ENCODE data around the gene PTCHD4.
"Not testable (repeated sequence)": the region's sequence is repeated elsewhere in the genome, so short reads cannot be mapped to it uniquely, and the experiment has no call there.

The PTCHD4 gene

GRCh38 chr6:48121983-48122749 lies 11.2 kb upstream of the PTCHD4 start:
- not testable (repeated sequence) for H3K27me3 ChIP-seq (ENCODE audit: insufficient read depth, low read length); H3K4me3 ChIP-seq (ENCODE audit: low read length); H3K9ac ChIP-seq (ENCODE audit: low read depth, low read length); H3K27ac ChIP-seq (ENCODE audit: low read length); H3K4me1 ChIP-seq (ENCODE audit: insufficient read depth, low read length); H3K36me3 ChIP-seq (ENCODE audit: insufficient read depth, low read depth, low read length); H3K9me3 ChIP-seq (ENCODE audit: insufficient read depth, low read depth, low read length)

GRCh38 chr6:48116699-48117645 lies 6.0 kb upstream of the PTCHD4 start:
- no peak overlapping the region for H3K4me3 ChIP-seq (ENCODE audit: low read length)
- H3K36me3 ChIP-seq (ENCODE audit: insufficient read depth, low read depth, low read length): no peaks in the 10 kb centered on the region
- H3K9ac ChIP-seq (ENCODE audit: low read depth, low read length): no peak overlapping the region
- H3K9me3 ChIP-seq (ENCODE audit: insufficient read depth, low read depth, low read length): no peaks in the 10 kb centered on the region
- no peaks in the 10 kb centered on the region for H3K27me3 ChIP-seq (ENCODE audit: insufficient read depth, low read length)
- H3K27ac ChIP-seq (ENCODE audit: low read length): no peak overlapping the region
- H3K4me1 ChIP-seq (ENCODE audit: insufficient read depth, low read length): 0 out of 2 replicates have a peak, but pooled peaks cover 2% of the 10 kb centered on the region

- Histone ChIP-seq H3K4me3 (ENCODE audit: low read length) (no peak overlapping the region), H3K9ac (ENCODE audit: low read depth, low read length) (no peak overlapping the region), H3K27ac (ENCODE audit: low read length) (no peak overlapping the region), H3K36me3 (ENCODE audit: insufficient read depth, low read depth, low read length) (no peaks in the 10 kb centered on the region), H3K27me3 (ENCODE audit: insufficient read depth, low read length) (no peaks in the 10 kb centered on the region), H3K4me1 (ENCODE audit: insufficient read depth, low read length) (peaks cover 7% of the 10 kb centered on the region; the same call in 1 of the 2 replicates), H3K9me3 (ENCODE audit: insufficient read depth, low read depth, low read length) (no peaks in the 10 kb centered on the region)
Observed at GRCh38 chr6:48113130-48113529, 2.1 kb upstream of the PTCHD4 start.

GRCh38 chr6:48111575-48111974 lies 578 bp upstream of the PTCHD4 start:
- H3K27ac ChIP-seq (ENCODE audit: low read length): peak overlapping the region; percentile 1
- no peaks in the 10 kb centered on the region for H3K9me3 ChIP-seq (ENCODE audit: insufficient read depth, low read depth, low read length)
- H3K36me3 ChIP-seq (ENCODE audit: insufficient read depth, low read depth, low read length): no peaks in the 10 kb centered on the region
- no peaks in the 10 kb centered on the region for H3K27me3 ChIP-seq (ENCODE audit: insufficient read depth, low read length)
- peak overlapping the region; percentile 77; the same call in 1 of the 2 replicates for H3K9ac ChIP-seq (ENCODE audit: low read depth, low read length)
- peak overlapping the region; percentile 63; the same call in 1 of the 2 replicates for H3K4me3 ChIP-seq (ENCODE audit: low read length)
- peaks cover 7% of the 10 kb centered on the region; the same call in 1 of the 2 replicates for H3K4me1 ChIP-seq (ENCODE audit: insufficient read depth, low read length)

- Histone ChIP-seq H3K4me1 (ENCODE audit: insufficient read depth, low read length) (peaks cover 7% of the 10 kb centered on the region; the same call in 1 of the 2 replicates), H3K27me3 (ENCODE audit: insufficient read depth, low read length) (no peaks in the 10 kb centered on the region), H3K9ac (ENCODE audit: low read depth, low read length) (peak overlapping the region; percentile 77), H3K36me3 (ENCODE audit: insufficient read depth, low read depth, low read length) (no peaks in the 10 kb centered on the region), H3K27ac (ENCODE audit: low read length) (peak overlapping the region; percentile 63), H3K4me3 (ENCODE audit: low read length) (peak overlapping the region; percentile 63), H3K9me3 (ENCODE audit: insufficient read depth, low read depth, low read length) (no peaks in the 10 kb centered on the region)
Observed at GRCh38 chr6:48110436-48111142, 408 bp downstream of the PTCHD4 start.

GRCh38 chr6:48109944-48110343 lies 1.1 kb downstream of the PTCHD4 start:
- Histone ChIP-seq H3K9ac (ENCODE audit: low read depth, low read length) (peak overlapping the region; percentile 53), H3K27me3 (ENCODE audit: insufficient read depth, low read length) (no peaks in the 10 kb centered on the region), H3K27ac (ENCODE audit: low read length) (peak overlapping the region; percentile 63), H3K36me3 (ENCODE audit: insufficient read depth, low read depth, low read length) (no peaks in the 10 kb centered on the region), H3K9me3 (ENCODE audit: insufficient read depth, low read depth, low read length) (no peaks in the 10 kb centered on the region), H3K4me1 (ENCODE audit: insufficient read depth, low read length) (peaks cover 7% of the 10 kb centered on the region; the same call in 1 of the 2 replicates), H3K4me3 (ENCODE audit: low read length) (peak overlapping the region; percentile 63)

- not testable (repeated sequence) for H3K4me1 ChIP-seq (ENCODE audit: insufficient read depth, low read length); H3K4me3 ChIP-seq (ENCODE audit: low read length); H3K9ac ChIP-seq (ENCODE audit: low read depth, low read length); H3K9me3 ChIP-seq (ENCODE audit: insufficient read depth, low read depth, low read length); H3K27ac ChIP-seq (ENCODE audit: low read length); H3K36me3 ChIP-seq (ENCODE audit: insufficient read depth, low read depth, low read length); H3K27me3 ChIP-seq (ENCODE audit: insufficient read depth, low read length)
Observed at GRCh38 chr6:48102476-48103195, 8.4 kb downstream of the PTCHD4 start.

GRCh38 chr6:48101290-48101689 lies 9.7 kb downstream of the PTCHD4 start:
- Histone ChIP-seq H3K9me3 (ENCODE audit: insufficient read depth, low read depth, low read length) (0 out of 2 replicates have a peak, but pooled peaks cover 7% of the 10 kb centered on the region), H3K27me3 (ENCODE audit: insufficient read depth, low read length) (no peaks in the 10 kb centered on the region), H3K27ac (ENCODE audit: low read length) (no peak overlapping the region), H3K36me3 (ENCODE audit: insufficient read depth, low read depth, low read length) (no peaks in the 10 kb centered on the region), H3K4me3 (ENCODE audit: low read length) (no peak overlapping the region), H3K9ac (ENCODE audit: low read depth, low read length) (no peak overlapping the region), H3K4me1 (ENCODE audit: insufficient read depth, low read length) (no peaks in the 10 kb centered on the region; the same call in 1 of the 2 replicates)

- no peaks in the 10 kb centered on the region for H3K27me3 ChIP-seq (ENCODE audit: insufficient read depth, low read length)
- H3K27ac ChIP-seq (ENCODE audit: low read length): no peak overlapping the region
- H3K4me1 ChIP-seq (ENCODE audit: insufficient read depth, low read length): no peaks in the 10 kb centered on the region; the same call in 1 of the 2 replicates
- H3K4me3 ChIP-seq (ENCODE audit: low read length): no peak overlapping the region
- H3K36me3 ChIP-seq (ENCODE audit: insufficient read depth, low read depth, low read length): no peaks in the 10 kb centered on the region
- H3K9ac ChIP-seq (ENCODE audit: low read depth, low read length): no peak overlapping the region
- 0 out of 2 replicates have a peak, but pooled peaks cover 7% of the 10 kb centered on the region for H3K9me3 ChIP-seq (ENCODE audit: insufficient read depth, low read depth, low read length)
Observed at GRCh38 chr6:48100588-48100895, 10.5 kb downstream of the PTCHD4 start.

GRCh38 chr6:48099713-48100587 lies 11.0 kb downstream of the PTCHD4 start:
- Histone ChIP-seq H3K4me3 (ENCODE audit: low read length) (no peak overlapping the region), H3K27me3 (ENCODE audit: insufficient read depth, low read length) (no peaks in the 10 kb centered on the region), H3K9ac (ENCODE audit: low read depth, low read length) (no peak overlapping the region), H3K36me3 (ENCODE audit: insufficient read depth, low read depth, low read length) (no peaks in the 10 kb centered on the region), H3K9me3 (ENCODE audit: insufficient read depth, low read depth, low read length) (0 out of 2 replicates have a peak, but pooled peaks cover 7% of the 10 kb centered on the region), H3K4me1 (ENCODE audit: insufficient read depth, low read length) (no peaks in the 10 kb centered on the region; the same call in 1 of the 2 replicates), H3K27ac (ENCODE audit: low read length) (no peak overlapping the region)

All from iPS-20b (cell line).